ENCODE measurements around the gene MDM2. TPM values are rescaled to one million over a fixed set of nuclear protein-coding genes. Genes with fewer than 3 reads are reported as not detected.

Gene MDM2
- total and polyA plus RNA-seq, 10 of the 15 experiments (the other 5 are each of a cell fraction or from before 2014, with no cell fraction given) = 48.2 to 174 (median 85.0) TPM

- ChIA-PET CTCF (interaction anchor here (0.5 kb wide), 1 partner anchor 115 kb away, joined by 3 read pairs; no protein-coding TSS in a partner anchor), SMC1A (ENCODE audit: uncharacterized antibody, unreplicated experiment) (no interaction called here), POLR2A (no interaction called here), RAD21 (ENCODE audit: unreplicated experiment) (no interaction called here)
- Histone ChIP-seq H3K4me1 (ENCODE audit: control insufficient read depth, insufficient read depth, low read length) (no peaks in the 10 kb centered on the region), H2AFZ (ENCODE audit: control insufficient read depth, low read depth, low read length) (no peak overlapping the region), H3K4me2 (ENCODE audit: control insufficient read depth, insufficient read depth) (no peak overlapping the region), H3K27ac (ENCODE audit: control insufficient read depth, insufficient read depth) (no peak overlapping the region), H3K4me3 (no peak overlapping the region), H3K27me3 (replicated peaks in 1 of 2; ENCODE audit: control insufficient read depth in 2 of 2, insufficient read depth in 2 of 2, low read length in 1 of 2) (no peaks in the 10 kb centered on the region), H4K20me1 (ENCODE audit: control insufficient read depth, insufficient read depth) (no peaks in the 10 kb centered on the region), H3K36me3 (ENCODE audit: control insufficient read depth in 2 of 2, insufficient read depth in 2 of 2, low read length in 1 of 2) (peaks cover 9 to 51% of the 10 kb centered on the region in 2 experiments), H3K79me2 (ENCODE audit: control insufficient read depth, insufficient read depth, low read length) (no peaks in the 10 kb centered on the region; the same call in 1 of the 2 replicates), H3K9me3 (replicated peaks; ENCODE audit: control insufficient read depth, insufficient read depth, low read length) (no peaks in the 10 kb centered on the region), H3K9ac (ENCODE audit: control insufficient read depth, insufficient read depth, low read length) (no peak overlapping the region)
- no peak for ATAC-seq
- no TSS peak for BruUV-seq (replicated peaks)
- in situ Hi-C loops (cut with MboI) = no loop called here
- no peak for DNase-seq (ENCODE audit: low read depth, low spot score)
- no peak for FAIRE-seq
- no peak for TF ChIP-seq SP1 (IDR thresholded peaks at IDR 0.05; ENCODE audit: low read depth, low read length)
- TF ChIP-seq, protein P1, sequence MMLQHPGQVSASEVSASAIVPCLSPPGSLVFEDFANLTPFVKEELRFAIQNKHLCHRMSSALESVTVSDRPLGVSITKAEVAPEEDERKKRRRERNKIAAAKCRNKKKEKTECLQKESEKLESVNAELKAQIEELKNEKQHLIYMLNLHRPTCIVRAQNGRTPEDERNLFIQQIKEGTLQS (IDR thresholded peaks at IDR 0.05; ENCODE audit: borderline replicate concordance, extremely low read depth, low read depth, low read length) = no peak
- TF ChIP-seq, protein P2, sequence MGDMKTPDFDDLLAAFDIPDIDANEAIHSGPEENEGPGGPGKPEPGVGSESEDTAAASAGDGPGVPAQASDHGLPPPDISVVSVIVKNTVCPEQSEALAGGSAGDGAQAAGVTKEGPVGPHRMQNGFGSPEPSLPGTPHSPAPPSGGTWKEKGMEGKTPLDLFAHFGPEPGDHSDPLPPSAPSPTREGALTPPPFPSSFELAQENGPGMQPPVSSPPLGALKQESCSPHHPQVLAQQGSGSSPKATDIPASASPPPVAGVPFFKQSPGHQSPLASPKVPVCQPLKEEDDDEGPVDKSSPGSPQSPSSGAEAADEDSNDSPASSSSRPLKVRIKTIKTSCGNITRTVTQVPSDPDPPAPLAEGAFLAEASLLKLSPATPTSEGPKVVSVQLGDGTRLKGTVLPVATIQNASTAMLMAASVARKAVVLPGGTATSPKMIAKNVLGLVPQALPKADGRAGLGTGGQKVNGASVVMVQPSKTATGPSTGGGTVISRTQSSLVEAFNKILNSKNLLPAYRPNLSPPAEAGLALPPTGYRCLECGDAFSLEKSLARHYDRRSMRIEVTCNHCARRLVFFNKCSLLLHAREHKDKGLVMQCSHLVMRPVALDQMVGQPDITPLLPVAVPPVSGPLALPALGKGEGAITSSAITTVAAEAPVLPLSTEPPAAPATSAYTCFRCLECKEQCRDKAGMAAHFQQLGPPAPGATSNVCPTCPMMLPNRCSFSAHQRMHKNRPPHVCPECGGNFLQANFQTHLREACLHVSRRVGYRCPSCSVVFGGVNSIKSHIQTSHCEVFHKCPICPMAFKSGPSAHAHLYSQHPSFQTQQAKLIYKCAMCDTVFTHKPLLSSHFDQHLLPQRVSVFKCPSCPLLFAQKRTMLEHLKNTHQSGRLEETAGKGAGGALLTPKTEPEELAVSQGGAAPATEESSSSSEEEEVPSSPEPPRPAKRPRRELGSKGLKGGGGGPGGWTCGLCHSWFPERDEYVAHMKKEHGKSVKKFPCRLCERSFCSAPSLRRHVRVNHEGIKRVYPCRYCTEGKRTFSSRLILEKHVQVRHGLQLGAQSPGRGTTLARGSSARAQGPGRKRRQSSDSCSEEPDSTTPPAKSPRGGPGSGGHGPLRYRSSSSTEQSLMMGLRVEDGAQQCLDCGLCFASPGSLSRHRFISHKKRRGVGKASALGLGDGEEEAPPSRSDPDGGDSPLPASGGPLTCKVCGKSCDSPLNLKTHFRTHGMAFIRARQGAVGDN (IDR thresholded peaks at IDR 0.05) = no peak
- peak; percentile 84 for TF ChIP-seq POLR2AphosphoS5 (IDR thresholded peaks at IDR 0.05; ENCODE audit: low read length)
- WGBS (ENCODE audit: insufficient coverage, insufficient replicate concordance, low lambda C conversion rate, missing lambda C conversion rate) = 74% methylated on average over 5 of the region's 5 CpGs
- intact Hi-C loops (cut with micrococcal nuclease; ENCODE audit: unreplicated experiment) = no loop called here
Measured at GRCh38 chr12:68838046-68838886, 30.3 kb downstream of the MDM2 start.

Data from GM12878 (cell line).